IMR-90 (cell line): ENCODE data around the gene LMBRD2. TPM values are rescaled to one million over a fixed set of nuclear protein-coding genes. Genes with fewer than 3 reads are reported as not detected.

Source experiments
- ATAC-seq: fragments of 200-7000 bp; cut with Tn5 transposase; 2 replicates; pipeline ENCODE4 v1.9.1; 2020; ENCODE audit warnings: low read depth, mild to moderate bottlenecking, moderate library complexity
- BruUV-seq: library from RNA; stranded (reverse); fragments of 400-500 nt; replicated peaks from 2 replicates; lab custom pipeline; 2021; lab: Mats Ljungman, UMichigan
- CTCF ChIA-PET: fragments of 300-600 bp; formaldehyde crosslinking; extraction: SDS; loops from one replicate; lab custom pipeline; 2021; ENCODE audit warnings: antibody characterized with exemption; lab: Yijun Ruan, JAX
- POLR2A ChIA-PET: fragments of 300-600 bp; sonication (Branson Sonifier 250); formaldehyde crosslinking; loops from one replicate; lab custom pipeline; 2022; ENCODE audit warnings: antibody characterized with exemption; ENCODE audit not compliant: unreplicated experiment; lab: Charles Lee
- DNase-seq: peaks from one replicate; pipeline ENCODE4 v3.0.0; 2013
- H2AFZ ChIP-seq: replicated peaks from 2 replicates; pipeline ENCODE3; 2013; ENCODE audit warnings: low read length, mild to moderate bottlenecking; ENCODE audit not compliant: poor library complexity
- H2AK5ac ChIP-seq: 2 replicates; pipeline ENCODE4 v1.6.1; 2013; ENCODE audit warnings: low read depth, low read length, inconsistent platforms
- H2AK9ac ChIP-seq: replicated peaks from 2 replicates; pipeline ENCODE3; 2013; ENCODE audit warnings: mild to moderate bottlenecking, low read depth, low read length, moderate library complexity; ENCODE audit not compliant: poor library complexity
- H2BK120ac ChIP-seq: 2 replicates; pipeline ENCODE4 v1.6.1; 2013; ENCODE audit warnings: low read depth, low read length, inconsistent platforms
- H2BK15ac ChIP-seq: 3 replicates; pipeline ENCODE4 v1.6.1; 2013; ENCODE audit warnings: low read depth, low read length, inconsistent platforms
- H2BK20ac ChIP-seq: 2 replicates; pipeline ENCODE4 v1.6.1; 2013; ENCODE audit warnings: low read depth, mild to moderate bottlenecking, inconsistent platforms, low read length, moderate library complexity
- H2BK5ac ChIP-seq: 2 replicates; pipeline ENCODE4 v1.6.1; 2013; ENCODE audit warnings: mild to moderate bottlenecking, low read depth, low read length, inconsistent platforms; ENCODE audit not compliant: poor library complexity, severe bottlenecking
- H3K14ac ChIP-seq: replicated peaks from 2 replicates; pipeline ENCODE4 v1.6.1; 2013; ENCODE audit warnings: low read depth, low read length, inconsistent platforms
- H3K18ac ChIP-seq: 2 replicates; pipeline ENCODE4 v1.6.1; 2013; ENCODE audit warnings: low read depth, low read length, control low read depth
- H3K23ac ChIP-seq: 2 replicates; pipeline ENCODE4 v1.6.1; 2013; ENCODE audit warnings: low read depth, low read length, inconsistent platforms
- H3K27ac ChIP-seq: 2 replicates; pipeline ENCODE4 v1.5.1; 2013; ENCODE audit warnings: mild to moderate bottlenecking, control low read depth, low read length; ENCODE audit not compliant: insufficient read depth
- H3K27me3 ChIP-seq: 2 replicates; pipeline ENCODE4 v1.6.1; 2013; ENCODE audit warnings: low read length; ENCODE audit not compliant: control insufficient read depth, insufficient read depth
- H3K36me3 ChIP-seq: 2 replicates; pipeline ENCODE4 v1.6.1; 2013; ENCODE audit warnings: low read length, mixed read lengths; ENCODE audit not compliant: control insufficient read depth, insufficient read depth
- H3K4ac ChIP-seq: 2 replicates; pipeline ENCODE4 v1.6.1; 2013; ENCODE audit warnings: low read depth, low read length, inconsistent platforms
- H3K4me1 ChIP-seq: 2 replicates; pipeline ENCODE4 v1.6.1; 2013; ENCODE audit warnings: low read length, mixed read lengths; ENCODE audit not compliant: control insufficient read depth, insufficient read depth
- H3K4me2 ChIP-seq: 2 replicates; pipeline ENCODE4 v1.6.1; 2013; ENCODE audit warnings: low read depth, mild to moderate bottlenecking, control low read depth, low read length, moderate library complexity
- H3K4me3 ChIP-seq: 2 replicates; pipeline ENCODE4 v1.5.1; 2013; ENCODE audit warnings: low read depth, mild to moderate bottlenecking, control low read depth, low read length, moderate library complexity; ENCODE audit not compliant: insufficient read depth
- H3K56ac ChIP-seq: 2 replicates; pipeline ENCODE4 v1.6.1; 2013; ENCODE audit warnings: low read length, inconsistent platforms; ENCODE audit not compliant: insufficient read depth; ENCODE audit errors: extremely low read depth
- H3K79me1 ChIP-seq, 2 experiments: 2 replicates each; pipeline ENCODE4 v1.6.1; 2013; ENCODE audit warnings: low read length in 2 of 2, inconsistent platforms in 1 of 2, low read depth in 1 of 2
- H3K9ac ChIP-seq: 2 replicates; pipeline ENCODE4 v1.6.1; 2013; ENCODE audit warnings: low read depth, low read length, control low read depth
- H3K9me1 ChIP-seq: 2 replicates; pipeline ENCODE4 v1.6.1; 2013; ENCODE audit warnings: low read length, inconsistent platforms; ENCODE audit not compliant: insufficient read depth
- H3K9me3 ChIP-seq: 2 replicates; pipeline ENCODE4 v1.6.1; 2013; ENCODE audit warnings: low read length; ENCODE audit not compliant: control insufficient read depth, insufficient read depth
- H4K20me1 ChIP-seq: 2 replicates; pipeline ENCODE4 v1.6.1; 2013; ENCODE audit warnings: low read length, inconsistent platforms; ENCODE audit not compliant: insufficient read depth
- H4K5ac ChIP-seq: 2 replicates; pipeline ENCODE4 v1.6.1; 2013; ENCODE audit warnings: mild to moderate bottlenecking, low read depth, low read length, control low read depth
- H4K8ac ChIP-seq, 2 experiments: 2 replicates each; pipeline ENCODE4 v1.6.1; 2013; ENCODE audit warnings: low read depth in 2 of 2, low read length in 2 of 2, control low read depth in 1 of 2, inconsistent platforms in 1 of 2
- H4K91ac ChIP-seq: 2 replicates; pipeline ENCODE4 v1.6.1; 2013; ENCODE audit warnings: low read depth, low read length, inconsistent platforms; ENCODE audit not compliant: insufficient read depth
- BHLHE40 ChIP-seq: fragments of 150-350 bp; IDR thresholded peaks from 2 replicates; pipeline ENCODE4 v1.6.1; 2016; ENCODE audit warnings: mild to moderate bottlenecking, low read depth, low read length
- CTCF ChIP-seq: conservative IDR thresholded peaks from 2 replicates; pipeline ENCODE4 v1.5.1; 2012; ENCODE audit warnings: mild to moderate bottlenecking, low read depth, low read length, improper control_type of control experiment
- ELK1 ChIP-seq: fragments of 150-350 bp; IDR thresholded peaks from 2 replicates; pipeline ENCODE4 v1.6.1; 2016; ENCODE audit warnings: low read depth, mild to moderate bottlenecking, low read length, moderate library complexity, borderline replicate concordance
- FOS ChIP-seq: fragments of 150-350 bp; IDR thresholded peaks from 2 replicates; pipeline ENCODE4 v1.6.1; 2016; ENCODE audit warnings: low read depth, low read length
- MAZ ChIP-seq: IDR thresholded peaks from 2 replicates; pipeline ENCODE4 v1.6.1; 2012; ENCODE audit warnings: low read depth, mild to moderate bottlenecking, low read length, improper control_type of control experiment, moderate library complexity, borderline replicate concordance
- MXI1 ChIP-seq: IDR thresholded peaks from 2 replicates; pipeline ENCODE4 v1.6.1; 2012; ENCODE audit warnings: low read depth, mild to moderate bottlenecking, low read length, moderate library complexity, borderline replicate concordance
- NFE2L2 ChIP-seq: fragments of 150-350 bp; IDR thresholded peaks from 2 replicates; pipeline ENCODE4 v1.6.1; 2016; ENCODE audit warnings: low read depth, mild to moderate bottlenecking, low read length
- POLR2A ChIP-seq: IDR thresholded peaks from 2 replicates; pipeline ENCODE4 v1.6.1; 2012; ENCODE audit warnings: mild to moderate bottlenecking, low read depth, low read length
- RAD21 ChIP-seq: IDR thresholded peaks from 2 replicates; pipeline ENCODE4 v1.6.1; 2012; ENCODE audit warnings: low read length, improper control_type of control experiment
- RCOR1 ChIP-seq: IDR thresholded peaks from 2 replicates; pipeline ENCODE4 v1.6.1; 2012; ENCODE audit warnings: mild to moderate bottlenecking, low read length, improper control_type of control experiment; ENCODE audit not compliant: insufficient replicate concordance
- RFX5 ChIP-seq: IDR thresholded peaks from 2 replicates; pipeline ENCODE4 v1.8.0; 2012; ENCODE audit warnings: low read depth, mild to moderate bottlenecking, low read length, moderate library complexity
- SMC3 ChIP-seq: fragments of 150-350 bp; IDR thresholded peaks from 2 replicates; pipeline ENCODE4 v1.6.1; 2016; ENCODE audit warnings: low read depth, mild to moderate bottlenecking, antibody characterized with exemption, low read length, moderate library complexity
- USF2 ChIP-seq: fragments of 150-350 bp; IDR thresholded peaks from 2 replicates; pipeline ENCODE4 v1.6.1; 2017; ENCODE audit warnings: mild to moderate bottlenecking, antibody characterized with exemption, low read length, low read depth
- WGBS, 2 experiments: methylation state at CpG; one replicate each; pipeline versions ENCODE4 v1.1.5 to v1.1.7; 2013; ENCODE audit warnings: missing lambda C conversion rate in 2 of 2; ENCODE audit not compliant: insufficient read length in 1 of 2; ENCODE audit errors: extremely low coverage in 2 of 2; 5-methylcytosine and 5-hydroxymethylcytosine counted together
- dilution Hi-C: fragments of 300-500 bp; cut with HindIII; formaldehyde crosslinking; loops from one replicate; pipeline ENCODE4 v1.14.3; 2018; ENCODE audit warnings: low sequenced_read_pairs; ENCODE audit not compliant: unreplicated experiment
- in situ Hi-C: fragments of 300-500 bp; cut with MboI; formaldehyde crosslinking; loops from 3 replicates; pipeline ENCODE4 v1.14.3; 2019; ENCODE audit warnings: low sequenced_read_pairs, inconsistent platforms, mixed read lengths
- intact Hi-C: fragments of 100-400 bp; cut with micrococcal nuclease; formaldehyde crosslinking; loops from 2 replicates; pipeline ENCODE4 v1.10.0; 2022
- polyA plus RNA-seq, 3 experiments: library from polyadenylated mRNA; depleted of rRNA; stranded (reverse); fragments of >200 nt; gene quantifications; 2 replicates each; pipeline ENCODE4 v1.2.3, GENCODE V29; 2012; ENCODE audit warnings: low replicate concordance in 1 of 3
- total RNA-seq: library from RNA; depleted of rRNA; stranded (reverse); fragments of >200 nt; gene quantifications from 2 replicates; pipeline ENCODE4 v1.2.3, GENCODE V29; 2012

The LMBRD2 gene
- total and polyA plus RNA-seq, 2 of the 4 experiments (the other 2 are of a cell fraction): 1.8 to 5.2 TPM

GRCh38 chr5:36175043-36175442 is 23.4 kb upstream of the LMBRD2 start:
- Histone ChIP-seq H4K8ac (no peak overlapping the region), H3K14ac (no peak overlapping the region), H3K4me1 (0 out of 2 replicates have a peak, but pooled peaks cover 5% of the 10 kb centered on the region), H3K79me1 (peaks cover 8 to 13% of the 10 kb centered on the region in 2 experiments; a peak in 2 of 4 replicates), H4K20me1 (no peaks in the 10 kb centered on the region), H2BK120ac (no peak overlapping the region), H3K9me1 (peaks cover 5% of the 10 kb centered on the region; the same call in 1 of the 2 replicates), H2AFZ (no peak overlapping the region), H3K56ac (no peak overlapping the region), H3K36me3 (peaks cover 30% of the 10 kb centered on the region), H3K23ac (no peak overlapping the region), H2BK5ac (no peak overlapping the region), H3K9ac (no peak overlapping the region), H3K4ac (no peak overlapping the region), H3K27me3 (no peaks in the 10 kb centered on the region), H2AK5ac (no peak overlapping the region), H4K91ac (no peak overlapping the region), H3K18ac (no peak overlapping the region), H3K27ac (no peak overlapping the region), H2AK9ac (no peak overlapping the region), H2BK15ac (no peak overlapping the region), H3K4me2 (no peak overlapping the region), H3K4me3 (no peak overlapping the region), H3K9me3 (no peaks in the 10 kb centered on the region), H2BK20ac (no peak overlapping the region), H4K5ac (no peak overlapping the region; the same call in 1 of the 2 replicates)
- in situ Hi-C loops: loop anchor here (10.0 kb wide), 1 partner anchor 130 kb away; the partner anchor contains the start of gene RANBP3L
- dilution Hi-C loops: no loop called here
- ChIA-PET POLR2A (no interaction called here), CTCF (no interaction called here)
- TF ChIP-seq BHLHE40: no peak
- no peak for TF ChIP-seq ELK1
- no peak for TF ChIP-seq CTCF
- no peak for TF ChIP-seq RAD21
- no peak for TF ChIP-seq MAZ
- no peak for TF ChIP-seq RFX5
- no peak for TF ChIP-seq FOS
- TF ChIP-seq POLR2A: no peak
- no peak for TF ChIP-seq MXI1
- no peak for TF ChIP-seq RCOR1
- no peak for TF ChIP-seq SMC3
- TF ChIP-seq NFE2L2: no peak
- no peak for TF ChIP-seq USF2
- WGBS, 2 experiments: 80% methylated on average over 1 of the region's 5 CpGs; no CpG with 5 or more reads in 1 of the 2 experiments
- DNase-seq: no peak
- no TSS peak for BruUV-seq
- no peak for ATAC-seq
- intact Hi-C loops: loop anchor here (10.0 kb wide), 2 partner anchors 220 to 520 kb away; no protein-coding TSS in a partner anchor
